Left lung (tissue), 10 donors: ENCODE measurements around the gene GAP43. TPM values are rescaled to one million over a fixed set of nuclear protein-coding genes. Genes with fewer than 3 reads are reported as not detected.
A peak's percentile ranks its signal among the peaks of the same experiment; 100 is the strongest.

ENCODE experiments used
- ATAC-seq: fragments of 200-7000 bp; cut with Tn5 transposase; one replicate; pipeline ENCODE4 v1.9.1; 2020; ENCODE audit warnings: moderate library complexity
- DNase-seq, 4 donors: peaks; one replicate each; pipeline ENCODE4 v3.0.0-alpha.2; 2013 to 2020
- H3K27ac ChIP-seq, 2 donors: fragments of 200-600 bp; sonication (generic) in 1 of 2; one replicate each; pipeline versions ENCODE4 v1.5.0 to v1.8.0; 2020 to 2021
- H3K27me3 ChIP-seq, 2 donors: fragments of 200-600 bp; sonication (generic) in 1 of 2; one replicate each; pipeline versions ENCODE4 v1.5.0 to v1.8.0; 2020 to 2021
- H3K36me3 ChIP-seq, 2 donors: fragments of 200-600 bp; sonication (generic) in 1 of 2; one replicate each; pipeline versions ENCODE4 v1.5.0 to v1.8.0; 2020 to 2021
- H3K4me1 ChIP-seq, 2 donors: fragments of 200-600 bp; one replicate each; pipeline ENCODE4 v1.8.0; 2021
- H3K4me3 ChIP-seq, 2 donors: fragments of 200-600 bp; sonication (generic) in 1 of 2; one replicate each; pipeline versions ENCODE4 v1.5.0 to v1.8.0; 2020 to 2021; ENCODE audit warnings: mild to moderate bottlenecking in 1 of 2
- H3K9me3 ChIP-seq, 2 donors: fragments of 200-600 bp; sonication (generic) in 1 of 2; one replicate each; pipeline versions ENCODE4 v1.5.0 to v1.8.0; 2020 to 2021
- intact Hi-C, 2 donors: fragments of 100-400 bp; cut with DNase I; formaldehyde crosslinking; loops; one replicate each; pipeline versions ENCODE4 v1.11.2 to v1.14.2; 2022
- polyA plus RNA-seq, 6 donors: library from polyadenylated mRNA; unstranded; fragments of 120-200 nt; gene quantifications; one replicate each; pipeline ENCODE4 v1.2.1, GENCODE V29; 2013; ENCODE audit not compliant: insufficient read length in 6 of 6
- total RNA-seq, 2 donors: library from RNA; stranded (reverse); fragmentation: NEBNext Ultra II Directional; extraction: Animal tissue kit (Norgen Biotek cat#: 25700); gene quantifications; one replicate each; pipeline ENCODE4 v1.2.1, GENCODE V29; 2021
- TF ChIP-seq, protein P1 (sequence below), 2 donors: fragments of 200-600 bp; sonication (generic) in 1 of 2; IDR thresholded peaks; one replicate each; pipeline versions ENCODE4 v1.5.0 to v1.8.0; 2021; ENCODE audit warnings: antibody characterized with exemption in 2 of 2
- donor health status: DM: no; HTN: yes; CAD: no.
- donor health status: DM: no; HTN: no; CAD: no.

Gene GAP43
- total and polyA plus RNA-seq, 8 donors, result 0.29 to 0.54 (median 0.41) TPM; not detected in 1

DNA sequence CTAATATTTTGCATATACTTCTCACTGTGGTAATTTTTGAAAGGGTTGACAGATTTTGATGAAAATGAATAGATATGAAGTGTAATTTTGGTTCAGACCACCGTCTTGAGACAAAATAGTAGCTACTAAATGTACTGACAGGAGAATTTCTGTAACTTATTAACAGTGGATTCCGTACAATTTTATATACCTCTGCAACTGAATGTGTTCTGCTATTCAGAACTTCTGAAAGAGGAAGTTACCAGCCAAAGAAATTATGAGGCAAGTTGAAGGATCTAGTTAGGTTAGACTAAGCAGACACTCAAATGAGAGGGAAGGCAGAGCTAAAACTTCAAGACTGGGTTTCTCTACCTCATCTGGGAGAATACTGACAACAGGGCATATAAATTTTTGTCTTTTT lies 29.4 kb downstream of the GAP43 start:
- DNase-seq (no peak), ATAC-seq (no peak)
- TF ChIP-seq, protein P1, sequence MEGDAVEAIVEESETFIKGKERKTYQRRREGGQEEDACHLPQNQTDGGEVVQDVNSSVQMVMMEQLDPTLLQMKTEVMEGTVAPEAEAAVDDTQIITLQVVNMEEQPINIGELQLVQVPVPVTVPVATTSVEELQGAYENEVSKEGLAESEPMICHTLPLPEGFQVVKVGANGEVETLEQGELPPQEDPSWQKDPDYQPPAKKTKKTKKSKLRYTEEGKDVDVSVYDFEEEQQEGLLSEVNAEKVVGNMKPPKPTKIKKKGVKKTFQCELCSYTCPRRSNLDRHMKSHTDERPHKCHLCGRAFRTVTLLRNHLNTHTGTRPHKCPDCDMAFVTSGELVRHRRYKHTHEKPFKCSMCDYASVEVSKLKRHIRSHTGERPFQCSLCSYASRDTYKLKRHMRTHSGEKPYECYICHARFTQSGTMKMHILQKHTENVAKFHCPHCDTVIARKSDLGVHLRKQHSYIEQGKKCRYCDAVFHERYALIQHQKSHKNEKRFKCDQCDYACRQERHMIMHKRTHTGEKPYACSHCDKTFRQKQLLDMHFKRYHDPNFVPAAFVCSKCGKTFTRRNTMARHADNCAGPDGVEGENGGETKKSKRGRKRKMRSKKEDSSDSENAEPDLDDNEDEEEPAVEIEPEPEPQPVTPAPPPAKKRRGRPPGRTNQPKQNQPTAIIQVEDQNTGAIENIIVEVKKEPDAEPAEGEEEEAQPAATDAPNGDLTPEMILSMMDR (IDR thresholded peaks at IDR 0.05), result no peak
- intact Hi-C loops, result no loop called here
- Histone ChIP-seq H3K9me3 (no peaks in the 10 kb centered on the region), H3K27me3 (peaks cover 0 to under 1% of the 10 kb centered on the region in 2 donors), H3K4me1 (peaks cover 0 to 4% of the 10 kb centered on the region in 2 donors), H3K4me3 (no peak overlapping the region), H3K36me3 (no peaks in the 10 kb centered on the region), H3K27ac (no peak overlapping the region)

DNA sequence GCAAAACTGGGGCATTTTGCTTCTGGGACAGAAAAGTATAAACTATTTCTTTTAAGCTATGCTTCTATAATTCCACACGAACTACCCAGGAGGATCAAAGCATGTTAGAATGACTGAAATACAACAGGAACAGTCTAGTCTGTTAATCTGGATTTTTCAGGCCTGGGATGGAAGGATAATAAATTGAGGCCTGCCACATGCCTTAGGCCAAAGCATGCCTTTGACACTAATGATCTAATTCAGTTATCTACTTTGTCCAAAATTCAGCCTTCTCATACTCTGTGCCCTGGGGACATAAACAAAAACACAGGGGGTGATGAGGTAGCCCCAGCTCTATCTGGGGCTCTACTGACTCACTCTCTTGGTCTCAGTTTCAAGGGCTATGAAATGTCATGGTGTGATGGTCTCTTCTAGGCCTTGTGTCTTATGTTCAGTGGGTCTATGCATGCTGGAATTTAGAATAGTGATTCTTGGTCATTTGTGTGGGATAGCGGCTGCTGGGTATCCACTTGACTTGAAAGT lies 32.5 kb downstream of the GAP43 start:
- peaks cover 0 to 27% of the 10 kb centered on the region in 2 donors for H3K27me3 ChIP-seq
- TF ChIP-seq, protein P1 (IDR thresholded peaks at IDR 0.05), result no peak

DNA sequence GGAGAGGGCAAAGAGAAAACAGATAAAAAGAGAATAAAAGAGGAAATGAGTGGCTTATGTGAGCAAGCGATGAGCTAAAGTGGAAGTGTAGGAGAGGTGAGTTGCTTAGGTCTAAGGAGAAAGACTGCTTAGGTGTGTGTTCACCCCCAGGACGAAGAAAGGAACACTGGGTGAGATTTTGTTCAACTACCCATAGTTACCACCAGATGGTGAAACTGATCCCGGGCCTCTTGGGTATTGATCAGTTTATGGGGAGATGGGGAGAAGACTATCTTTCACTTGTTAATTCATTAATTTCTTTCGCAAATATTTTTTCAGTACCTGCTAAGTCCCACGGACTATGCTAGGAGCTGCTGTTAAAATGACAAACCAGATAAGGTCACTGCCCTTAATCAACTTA lies 33.9 kb downstream of the GAP43 start:
- Histone ChIP-seq H3K4me3 (no peak overlapping the region), H3K36me3 (no peaks in the 10 kb centered on the region), H3K27me3 (peaks cover 0 to 29% of the 10 kb centered on the region in 2 donors), H3K4me1 (peaks cover 0 to 16% of the 10 kb centered on the region in 2 donors), H3K9me3 (no peaks in the 10 kb centered on the region), H3K27ac (peak overlapping the region in 1 of 2 donors; percentile 93)
- no peak for DNase-seq
- TF ChIP-seq, protein P1 (IDR thresholded peaks at IDR 0.05), result no peak
- no peak for ATAC-seq
- intact Hi-C loops, result no loop called here

More for the DNA sequence above, 32.5 kb downstream of the GAP43 start:
- Histone ChIP-seq H3K4me1 (peaks cover 0 to 16% of the 10 kb centered on the region in 2 donors), H3K4me3 (no peak overlapping the region), H3K27ac (no peak overlapping the region), H3K9me3 (no peaks in the 10 kb centered on the region), H3K36me3 (no peaks in the 10 kb centered on the region)
- ATAC-seq (no peak), DNase-seq (no peak)
- intact Hi-C loops, result no loop called here

DNA sequence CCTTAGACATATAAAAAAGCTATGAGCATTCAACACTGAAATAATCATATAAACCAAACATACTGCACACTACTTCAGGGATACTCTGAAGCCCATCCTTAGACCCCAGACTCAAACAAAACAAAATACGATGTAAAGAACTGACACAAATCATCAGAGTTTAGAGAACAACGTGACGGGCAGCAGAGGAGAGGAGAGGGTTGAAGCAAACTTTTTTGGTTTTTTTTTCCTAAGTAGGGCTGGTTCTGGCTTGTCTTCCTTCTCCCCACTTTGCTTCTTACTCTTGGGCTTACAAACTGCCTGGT lies 34.7 kb downstream of the GAP43 start:
- Histone ChIP-seq H3K36me3 (no peaks in the 10 kb centered on the region), H3K9me3 (no peaks in the 10 kb centered on the region), H3K27ac (peak overlapping the region; percentile 93), H3K4me3 (peak overlapping the region; percentile 55 to 58), H3K4me1 (peaks cover 0 to 16% of the 10 kb centered on the region in 2 donors), H3K27me3 (peaks cover 0 to 29% of the 10 kb centered on the region in 2 donors)
- ATAC-seq (no peak), DNase-seq (no peak)
- intact Hi-C loops, result no loop called here
- TF ChIP-seq, protein P1 (IDR thresholded peaks at IDR 0.05), result no peak

DNA sequence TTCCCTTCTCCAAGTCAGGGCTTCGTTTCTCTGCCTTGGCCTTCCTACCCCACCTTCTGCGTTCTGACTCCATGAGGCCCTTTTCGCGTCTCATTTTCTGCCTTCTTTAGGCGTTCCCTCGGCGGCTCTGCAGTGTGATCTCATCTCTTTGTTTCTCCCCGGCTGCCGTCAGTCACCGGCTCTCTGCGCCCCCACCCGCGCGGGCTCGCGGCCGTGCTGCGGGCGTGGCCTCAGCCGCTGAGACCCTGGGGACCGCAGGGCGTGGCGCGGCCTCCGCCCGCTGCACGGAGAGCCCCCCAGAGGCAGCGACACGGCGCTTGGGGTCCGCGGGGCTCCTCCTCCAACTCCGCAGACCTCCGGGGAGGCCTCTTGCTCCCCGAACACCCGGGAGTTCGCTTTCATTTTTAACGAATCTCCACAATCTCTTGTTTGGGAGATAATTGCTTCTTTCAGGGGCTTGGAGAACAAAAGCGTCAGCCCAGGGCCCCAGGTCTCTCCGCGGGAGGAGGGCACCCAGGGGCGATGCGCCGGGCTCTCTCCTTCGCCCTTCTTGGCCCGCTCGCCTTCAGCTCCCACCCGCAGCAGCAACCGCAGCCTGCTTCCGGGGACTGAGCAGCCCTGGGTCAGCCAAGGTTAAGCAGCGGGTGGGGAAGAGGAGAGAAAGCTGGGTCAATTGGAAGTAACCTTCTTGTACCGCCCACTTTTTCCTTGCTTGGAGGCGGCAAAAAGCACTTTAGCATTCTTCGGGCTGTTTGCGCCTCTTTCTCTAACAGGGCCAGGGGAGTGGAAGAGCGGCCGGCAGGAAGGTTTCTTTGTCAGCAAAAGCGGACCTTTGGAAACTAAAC lies 35.2 kb downstream of the GAP43 start:
- DNase-seq, result peak; percentile 80 to 91 (median 86)
- TF ChIP-seq, protein P1 (IDR thresholded peaks at IDR 0.05), result no peak
- H3K9me3 ChIP-seq, result no peaks in the 10 kb centered on the region
- peaks cover 0 to 16% of the 10 kb centered on the region in 2 donors for H3K4me1 ChIP-seq
- peak overlapping the region; percentile 55 to 58 for H3K4me3 ChIP-seq
- no peaks in the 10 kb centered on the region for H3K36me3 ChIP-seq
- intact Hi-C loops, result no loop called here
- peak overlapping the region; percentile 93 for H3K27ac ChIP-seq
- peak; percentile 97 for ATAC-seq
- peaks cover 0 to 29% of the 10 kb centered on the region in 2 donors for H3K27me3 ChIP-seq
